NCI-H2196 treated with DMSO at 0.1 percent for 48 hours (cell line): Measurements from ENCODE around the gene FGF7.
"Not testable (repeated sequence)": the region's sequence is repeated elsewhere in the genome, so short reads cannot be mapped to it uniquely, and the experiment has no call there.

ENCODE experiments used
- DNase-seq: peaks from one replicate; lab custom pipeline; 2025; ENCODE audit not compliant: unreplicated experiment; lab: John Stamatoyannopoulos, UW

Gene FGF7

GRCh38 chr15:49492830-49493229 is 69.8 kb downstream of the FGF7 start:
- DNase-seq: no peak

GRCh38 chr15:49494842-49495241 is 71.8 kb downstream of the FGF7 start:
- no peak for DNase-seq

- no peak for DNase-seq
Observed at GRCh38 chr15:49495993-49496753, 73.1 kb downstream of the FGF7 start.

- DNase-seq: no peak
Observed at GRCh38 chr15:49501586-49501985, 78.5 kb downstream of the FGF7 start.

- no peak for DNase-seq
Observed at GRCh38 chr15:49506341-49506740, 83.3 kb downstream of the FGF7 start.

GRCh38 chr15:49507261-49507660 is 84.2 kb downstream of the FGF7 start:
- DNase-seq: no peak

GRCh38 chr15:49512739-49513138 is 89.7 kb downstream of the FGF7 start:
- DNase-seq: not testable (repeated sequence)

- no peak for DNase-seq
Observed at GRCh38 chr15:49521802-49522201, 98.8 kb downstream of the FGF7 start.

- DNase-seq: no peak
Observed at GRCh38 chr15:49528289-49528688, 105.2 kb downstream of the FGF7 start.

GRCh38 chr15:49530092-49530491 is 107.0 kb downstream of the FGF7 start:
- no peak for DNase-seq
